DMS53 treated with DMSO at 0.1 percent for 48 hours (cell line): ENCODE data around the gene SNX25.

Experiments
- DNase-seq: peaks from one replicate; lab custom pipeline; 2025; ENCODE audit not compliant: unreplicated experiment; lab: John Stamatoyannopoulos, UW

SNX25 gene

GRCh38 chr4:185404031-185404430 lies 194.6 kb downstream of the SNX25 start:
- no peak for DNase-seq

GRCh38 chr4:185405296-185405999 lies 196.1 kb downstream of the SNX25 start:
- DNase-seq: no peak

GRCh38 chr4:185408432-185408831 lies 199.0 kb downstream of the SNX25 start:
- DNase-seq: no peak

GRCh38 chr4:185411849-185412248 lies 202.5 kb downstream of the SNX25 start:
- no peak for DNase-seq

GRCh38 chr4:185412412-185412811 lies 203.0 kb downstream of the SNX25 start:
- DNase-seq: no peak
